GM19239 (cell line): Measurements from ENCODE around the gene PPHLN1.

ENCODE experiments used
- DNase-seq: peaks from one replicate; pipeline ENCODE4 v3.0.0; 2011; ENCODE audit warnings: low spot score; ENCODE audit not compliant: insufficient read length
- FAIRE-seq: peaks from 2 replicates; lab custom pipeline; 2011; peaks lifted over from hg19 to GRCh38; lab: Jason Lieb, UNC

The PPHLN1 gene

DNA sequence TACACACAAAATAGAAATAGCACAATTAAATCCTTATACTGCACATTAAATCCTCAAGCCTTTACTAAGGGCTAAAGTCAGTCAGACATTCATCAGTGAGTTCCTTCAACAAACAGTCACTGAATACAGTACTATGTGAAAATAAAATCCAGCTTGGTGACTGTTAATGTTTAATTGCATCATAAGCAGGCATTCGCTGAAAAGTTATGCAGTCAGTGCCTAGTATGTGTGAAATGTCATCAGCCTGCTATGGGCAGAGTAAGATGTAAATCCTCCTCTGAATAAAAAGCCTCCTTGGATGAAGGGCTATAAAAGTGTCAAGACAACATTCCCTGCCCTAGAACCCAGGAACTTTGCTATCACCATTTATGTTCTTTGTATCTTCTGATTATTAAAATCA lies 147.2 kb downstream of the PPHLN1 start:
- FAIRE-seq (no peak), DNase-seq (no peak)

DNA sequence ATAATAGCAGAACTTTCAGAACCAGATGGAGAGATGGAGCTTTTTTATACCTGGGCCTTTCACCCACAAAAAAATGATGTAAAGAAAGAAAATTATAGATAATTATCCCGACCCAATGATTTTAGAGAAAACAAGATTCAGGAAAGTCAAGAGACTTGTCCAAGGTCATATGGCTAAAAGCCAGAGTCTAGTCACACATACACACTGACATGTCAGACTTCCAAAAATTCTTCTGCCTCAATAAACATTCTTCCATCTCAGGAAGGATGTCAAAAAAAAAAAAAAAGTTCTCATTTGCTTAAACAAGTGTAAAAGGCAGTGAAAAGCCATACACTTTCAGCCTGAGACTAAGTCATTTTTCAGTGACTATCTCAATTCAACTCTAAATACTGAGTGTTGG lies 147.6 kb downstream of the PPHLN1 start:
- FAIRE-seq (no peak), DNase-seq (no peak)

DNA sequence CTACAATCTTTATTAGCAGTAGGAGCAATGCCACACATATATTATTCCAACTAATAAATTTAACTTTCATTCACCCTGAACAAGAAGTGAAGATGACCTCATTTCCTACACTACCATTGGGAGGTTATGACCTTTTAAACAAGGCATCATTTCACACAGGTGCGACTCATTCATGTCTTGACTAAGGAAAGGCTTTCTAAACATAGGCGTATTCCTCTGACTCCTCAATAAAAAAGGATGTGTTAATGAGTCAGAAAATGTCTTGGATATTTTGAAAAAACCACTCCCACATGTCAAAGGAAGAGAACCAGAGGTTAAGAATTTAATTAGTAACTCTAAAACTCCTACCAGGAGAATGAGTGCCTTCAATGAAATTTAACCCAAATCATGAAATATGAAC lies 148.4 kb downstream of the PPHLN1 start:
- no peak for DNase-seq
- FAIRE-seq, result peak; percentile 77

DNA sequence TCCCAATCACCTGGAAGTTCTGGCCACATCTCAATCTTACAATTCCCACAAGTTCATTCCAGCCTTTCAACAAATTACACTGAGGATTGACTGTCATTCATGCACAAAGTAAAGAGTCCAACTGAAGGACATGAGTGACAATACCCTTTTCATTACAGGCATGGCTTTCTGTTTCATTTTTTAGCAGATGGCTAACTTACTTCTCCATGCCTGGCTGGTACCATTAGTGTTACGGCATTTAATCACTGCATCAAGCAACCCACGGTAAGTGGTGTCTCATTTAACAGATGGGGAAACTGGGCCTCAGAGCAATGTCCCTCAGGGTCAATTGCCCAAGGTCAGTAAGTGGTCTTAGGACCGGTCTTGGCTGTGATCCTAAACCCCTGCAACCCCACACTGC lies 149.1 kb downstream of the PPHLN1 start:
- peak; percentile 82 for FAIRE-seq
- DNase-seq, result no peak

DNA sequence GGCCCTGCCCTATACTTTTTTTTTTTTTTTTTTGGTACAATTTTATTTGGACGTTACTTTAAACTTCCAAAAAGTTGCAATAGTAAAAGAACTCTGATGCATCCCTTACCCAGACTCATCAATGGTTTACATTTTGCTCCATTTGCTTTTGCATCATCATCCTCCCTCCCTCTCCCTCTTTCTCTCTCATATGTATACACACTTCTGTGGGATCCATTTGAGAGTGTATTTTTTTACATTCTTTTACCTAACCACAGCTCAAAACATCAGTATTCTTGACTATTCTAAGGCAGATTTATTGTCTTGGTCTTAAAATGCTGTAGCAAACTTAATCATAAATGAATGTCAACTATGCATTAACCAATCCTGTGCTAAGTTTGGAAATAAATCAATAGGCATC lies 152.0 kb downstream of the PPHLN1 start:
- peak; percentile 60 for FAIRE-seq
- DNase-seq, result no peak

DNA sequence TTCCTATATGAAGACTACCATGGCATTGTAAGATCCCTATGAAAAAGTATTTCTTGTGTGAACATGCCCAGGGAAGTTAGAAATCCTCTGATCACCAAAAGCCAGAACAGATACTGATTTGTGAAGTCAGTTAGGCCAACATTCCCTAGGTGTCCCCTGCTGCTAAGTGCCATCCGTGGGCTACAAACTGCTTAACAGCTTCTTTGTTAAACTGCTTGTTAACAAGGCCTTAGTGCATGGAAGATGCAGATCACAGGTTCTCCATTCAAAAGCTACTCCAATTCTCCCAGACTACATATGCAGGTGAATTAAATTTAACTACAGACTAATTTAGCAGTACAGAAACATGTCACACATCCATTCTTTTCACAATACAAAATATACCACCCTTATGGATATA lies 155.4 kb downstream of the PPHLN1 start:
- DNase-seq (no peak), FAIRE-seq (no peak)

DNA sequence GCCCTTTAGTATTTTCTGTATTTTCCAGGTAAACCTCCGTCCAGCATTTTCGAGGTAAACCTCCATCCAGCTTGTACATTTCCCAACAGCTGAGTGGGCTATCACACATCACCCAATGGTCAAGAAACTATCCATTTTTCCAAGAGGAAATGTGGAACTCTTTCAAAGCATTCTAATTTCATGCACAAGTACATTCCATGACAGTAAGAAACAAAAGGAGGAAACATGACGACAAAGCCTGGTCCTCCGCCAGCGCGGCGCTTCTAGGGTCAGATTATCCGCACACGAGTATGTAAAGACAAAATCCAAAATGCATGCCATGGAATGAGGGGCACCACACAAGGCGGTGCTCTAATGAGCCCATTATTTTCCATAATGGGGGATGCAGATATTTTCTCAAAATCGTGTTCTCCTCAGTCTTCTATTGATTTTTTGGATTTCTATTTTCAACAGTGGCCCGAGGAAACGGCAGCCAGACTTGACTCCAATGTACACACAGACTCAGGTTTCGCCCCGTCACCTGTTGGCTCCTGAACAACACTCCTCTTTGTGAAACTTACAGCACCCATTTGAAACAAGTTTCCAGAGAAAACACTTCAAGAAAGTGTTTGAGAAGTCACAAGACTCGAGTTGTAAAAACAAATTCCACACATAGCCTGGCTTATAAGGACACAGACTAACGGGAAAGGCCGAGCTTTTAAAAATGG lies 156.2 kb downstream of the PPHLN1 start:
- DNase-seq (no peak), FAIRE-seq (no peak)

DNA sequence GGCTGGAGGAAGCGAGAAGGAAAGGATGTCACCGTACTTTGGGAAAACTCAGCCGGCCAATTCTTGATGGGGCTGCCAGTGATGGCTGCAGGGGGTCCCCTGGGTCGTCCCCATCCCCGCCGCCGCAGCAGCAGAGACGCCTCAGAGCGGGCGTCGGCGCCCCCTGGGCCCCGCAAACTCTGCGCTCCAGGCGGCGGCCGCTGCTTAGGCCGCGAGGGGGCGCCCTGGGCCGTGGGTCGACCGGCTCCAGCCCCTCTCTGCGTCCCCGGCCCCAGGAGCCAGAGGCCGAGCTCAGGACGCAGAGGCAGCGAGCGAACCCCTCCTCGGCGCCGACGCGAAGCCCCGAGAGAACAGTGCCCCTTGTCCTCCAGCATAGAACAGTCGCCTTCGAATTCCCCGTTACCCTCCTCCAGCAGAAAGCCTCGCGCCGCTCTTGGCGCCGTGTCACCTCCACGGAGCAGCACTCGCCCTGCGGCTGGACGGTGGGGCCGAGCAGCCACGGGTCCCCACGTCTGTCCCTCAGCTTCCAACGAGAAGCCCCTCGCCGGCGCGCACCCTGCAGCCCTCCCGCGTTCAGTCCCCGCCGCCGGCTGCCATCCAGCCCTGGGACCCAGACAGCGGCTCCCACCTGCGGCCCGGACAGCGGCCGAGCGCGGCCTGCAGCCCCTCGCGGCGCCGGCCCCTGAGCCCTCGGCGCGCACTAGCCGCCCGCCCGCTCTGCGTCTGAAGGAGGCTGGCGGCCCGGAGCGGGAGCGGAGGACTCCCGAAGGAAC lies 157.0 kb downstream of the PPHLN1 start:
- DNase-seq (peak; percentile 82), FAIRE-seq (peak; percentile 72)

DNA sequence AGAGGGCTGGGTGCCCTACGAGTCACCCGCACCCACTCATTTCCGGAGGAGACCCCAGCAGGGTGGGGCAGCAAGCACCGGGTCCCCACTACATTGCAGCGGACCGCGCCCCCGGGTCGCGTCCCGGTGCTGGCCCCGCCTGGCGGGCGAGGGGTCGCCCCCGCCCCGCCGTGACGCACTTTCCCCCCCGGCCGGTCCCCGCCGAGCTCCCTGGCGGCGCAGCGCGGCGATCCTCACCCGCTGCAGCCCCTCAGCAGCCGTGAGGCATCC lies 157.5 kb downstream of the PPHLN1 start:
- FAIRE-seq (no peak), DNase-seq (peak; percentile 20)

DNA sequence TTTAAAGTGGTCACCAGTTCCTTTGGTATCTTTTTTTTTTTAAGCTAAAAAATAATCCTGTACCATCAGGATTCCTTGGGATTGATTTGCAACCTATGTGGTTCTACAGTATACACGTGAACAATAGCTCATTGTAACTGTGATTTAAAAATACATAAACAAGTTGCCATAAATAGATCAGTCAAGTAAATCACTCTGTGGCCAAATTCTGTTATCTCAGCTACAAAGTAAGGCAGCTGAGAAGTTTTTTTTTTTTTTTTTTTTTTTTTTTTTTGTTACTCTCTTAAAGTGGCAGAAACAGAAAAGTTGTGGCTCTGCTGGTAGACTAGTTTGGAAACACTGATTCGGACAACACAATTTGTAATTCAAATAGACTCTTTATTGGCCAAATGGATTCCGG lies 159.0 kb downstream of the PPHLN1 start:
- DNase-seq, result no peak

DNA sequence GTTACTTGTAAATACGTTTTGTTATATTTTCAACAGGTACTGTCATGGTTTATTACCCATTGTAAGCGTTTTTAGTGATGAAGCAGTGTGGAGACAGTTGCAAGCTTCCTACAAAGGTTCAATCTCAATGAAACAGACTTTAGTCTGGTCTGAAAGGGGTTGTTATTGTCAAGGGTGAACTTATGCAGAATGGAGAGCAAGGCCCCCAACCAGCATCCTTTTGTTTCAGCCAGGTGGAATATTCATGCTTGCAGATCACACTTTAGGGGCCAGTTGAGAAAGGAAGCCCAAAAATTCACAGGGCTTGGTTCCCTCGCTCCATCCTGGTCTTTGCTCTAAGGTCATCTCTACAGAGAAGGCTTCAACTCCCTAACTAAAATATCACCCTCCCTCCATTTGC lies 159.9 kb downstream of the PPHLN1 start:
- FAIRE-seq, result no peak
- DNase-seq, result no peak

More for the DNA sequence above, 159.0 kb downstream of the PPHLN1 start:
- FAIRE-seq, result peak; percentile 52

DNA sequence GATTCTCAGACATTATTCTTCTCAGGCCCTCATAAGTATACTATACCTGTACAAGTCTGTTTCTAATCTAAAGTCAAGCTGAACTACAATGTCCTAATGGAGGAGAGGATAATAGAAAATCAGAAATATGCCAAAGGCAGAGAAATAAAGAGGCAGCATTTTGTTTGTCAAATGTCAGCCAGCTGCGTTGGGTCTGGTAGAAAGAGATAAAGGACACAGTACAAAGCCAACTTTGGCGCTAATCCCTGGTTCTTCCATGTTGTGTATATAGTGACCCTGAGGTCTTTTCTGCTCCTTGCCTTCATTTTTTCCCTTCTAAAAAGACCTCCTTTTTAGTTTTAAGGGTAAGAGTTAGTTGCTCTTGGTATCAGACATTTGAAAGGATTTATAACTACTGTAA lies 160.4 kb downstream of the PPHLN1 start:
- no peak for DNase-seq
- no peak for FAIRE-seq

DNA sequence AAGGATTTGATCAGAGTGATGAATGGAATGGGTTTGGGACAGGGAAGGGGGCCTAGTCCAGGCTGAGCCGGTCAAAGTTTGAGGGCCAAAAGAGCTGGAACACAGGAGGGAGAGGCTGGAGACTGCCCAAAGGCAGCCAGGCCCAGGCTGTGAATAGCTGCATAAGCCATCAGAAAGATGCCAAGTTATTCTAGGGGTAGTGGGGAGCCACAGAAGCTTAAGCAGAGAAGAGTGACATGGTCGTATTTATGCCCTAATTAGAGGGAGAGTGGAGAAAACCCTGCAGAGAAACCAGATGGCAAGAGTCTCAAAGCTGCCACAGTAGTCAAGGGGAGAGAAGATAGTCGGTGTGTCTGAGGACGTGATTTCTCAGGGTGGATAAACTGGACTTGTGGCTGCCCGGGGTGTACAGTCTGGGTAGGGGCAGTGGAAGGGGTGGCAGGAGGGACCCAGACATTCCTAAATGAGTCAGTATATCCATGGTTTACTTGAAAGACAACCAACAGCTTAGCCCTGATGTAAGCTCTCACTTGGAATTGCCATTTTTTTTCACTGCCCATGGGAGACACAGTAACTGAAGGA lies 164.4 kb downstream of the PPHLN1 start:
- FAIRE-seq (no peak), DNase-seq (no peak)
